ENCODE measurements around the gene TJAP1.
"Not testable (repeated sequence)": the region's sequence is repeated elsewhere in the genome, so short reads cannot be mapped to it uniquely, and the experiment has no call there.

TJAP1 gene

DNA sequence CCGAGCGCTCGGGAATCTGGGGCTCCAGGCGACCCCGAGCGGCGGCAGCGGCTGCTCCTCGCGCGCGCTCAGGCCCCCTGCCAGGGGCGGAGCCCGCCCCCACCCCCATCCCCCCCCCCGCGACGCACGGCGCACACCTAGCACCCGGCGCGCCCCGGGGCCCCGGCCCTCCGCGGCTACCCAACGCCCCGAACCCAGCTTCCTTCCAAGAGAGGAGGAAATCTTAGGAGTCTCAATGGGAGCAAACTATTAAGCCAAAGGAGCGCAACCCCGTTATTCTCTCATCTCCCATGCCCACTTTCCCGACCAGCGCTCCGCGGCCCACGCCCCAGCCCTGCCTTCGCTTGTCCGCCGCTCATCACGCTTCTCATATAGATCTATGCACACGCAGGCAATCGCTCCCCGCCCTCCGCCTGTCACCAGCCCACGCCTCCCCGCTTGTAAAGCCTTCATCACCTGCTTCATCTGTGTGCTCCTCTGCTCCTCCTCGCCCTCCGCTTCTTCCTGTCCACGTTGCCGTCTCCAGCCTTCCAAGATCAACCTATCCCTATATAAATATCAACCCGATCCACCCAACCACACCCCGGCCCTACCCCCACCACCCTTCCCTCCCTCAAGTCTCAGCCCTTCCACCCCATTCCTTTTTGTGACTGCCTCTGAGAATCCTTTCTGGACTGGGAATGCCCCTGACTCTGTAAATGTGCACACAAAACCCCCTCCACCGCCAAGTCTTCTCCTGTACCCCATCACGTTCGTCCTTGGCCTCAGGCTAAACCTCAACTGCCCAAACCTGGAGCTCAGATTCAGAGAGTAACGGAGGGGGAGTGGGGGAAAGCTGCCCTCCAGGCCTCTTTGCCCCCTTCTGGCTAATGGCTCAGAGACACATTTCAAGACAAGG, 21.6 kb upstream of the TJAP1 start, which contains the start of gene DLK2:
DLK2 (minus strand) TSS at position 18 of the 898 bp plus-strand sequence. CDS start 723 bp downstream, outside the sequence.
- H3K9ac ChIP-seq (ENCODE audit: low read length) = peak within 1 kb of the TSS; percentile 26
- peak within 1 kb of the TSS; percentile 77 for H2AFZ ChIP-seq (ENCODE audit: low read depth, low read length)
- no peak within 1 kb of the TSS for H2BK15ac ChIP-seq (ENCODE audit: low read depth, poor library complexity, severe bottlenecking)
- H2AK5ac ChIP-seq (ENCODE audit: low read length, severe bottlenecking) = no peak within 1 kb of the TSS
- H3K4me2 ChIP-seq (ENCODE audit: low read length, poor library complexity, severe bottlenecking) = peak within 1 kb of the TSS; percentile 78
- H3K36me3 ChIP-seq (ENCODE audit: control insufficient read depth in 1 of 2, insufficient read depth in 2 of 2, low read depth in 1 of 2, low read length in 2 of 2) = peaks cover 19 to 23% of the 10 kb centered on the region in 2 experiments
- 3% methylated on average over 35 of the region's 55 CpGs for WGBS
- no peak within 1 kb of the TSS for H3K4ac ChIP-seq (ENCODE audit: low read depth in 1 of 2, low read length in 2 of 2)
- no peak within 1 kb of the TSS for H2BK5ac ChIP-seq (ENCODE audit: low read depth, low read length, poor library complexity, severe bottlenecking)
- H3K14ac ChIP-seq (ENCODE audit: low read length in 2 of 2) = peak within 1 kb of the TSS in 1 of 2 experiments; percentile 18
- no peak within 1 kb of the TSS for H4K8ac ChIP-seq (ENCODE audit: low read length)
- no peak within 1 kb of the TSS for H2BK120ac ChIP-seq (ENCODE audit: low read depth, low read length)
- H3K4me3 ChIP-seq (ENCODE audit: insufficient read depth in 1 of 2, low read depth in 1 of 2, low read length in 2 of 2) = peak within 1 kb of the TSS; percentile 48 to 75
- peak within 1 kb of the TSS in 1 of 2 experiments; percentile 37 for H3K23ac ChIP-seq (ENCODE audit: low read length in 2 of 2)
- H3K27ac ChIP-seq (ENCODE audit: low read length, poor library complexity, severe bottlenecking) = no peak within 1 kb of the TSS
- no peaks in the 10 kb centered on the region for H3K9me3 ChIP-seq (ENCODE audit: control insufficient read depth, low read length)
- H3K27me3 ChIP-seq (ENCODE audit: control insufficient read depth in 1 of 2, insufficient read depth in 1 of 2, low read length in 2 of 2) = peaks cover 18 to 20% of the 10 kb centered on the region in 2 experiments
- no peak within 1 kb of the TSS for H2BK12ac ChIP-seq (ENCODE audit: low read length in 2 of 2)
- peaks cover 16% of the 10 kb centered on the region for H3K4me1 ChIP-seq (ENCODE audit: control insufficient read depth, insufficient read depth, low read depth, low read length)
- peak; percentile 30 for DNase-seq
- H3K18ac ChIP-seq (ENCODE audit: low read depth in 1 of 2, low read length in 2 of 2) = peak within 1 kb of the TSS in 1 of 2 experiments; percentile 43
- no peak within 1 kb of the TSS for H4K91ac ChIP-seq (ENCODE audit: low read length)
- no peaks in the 10 kb centered on the region for H3K79me1 ChIP-seq (replicated peaks; ENCODE audit: low read length, poor library complexity, severe bottlenecking)

DNA sequence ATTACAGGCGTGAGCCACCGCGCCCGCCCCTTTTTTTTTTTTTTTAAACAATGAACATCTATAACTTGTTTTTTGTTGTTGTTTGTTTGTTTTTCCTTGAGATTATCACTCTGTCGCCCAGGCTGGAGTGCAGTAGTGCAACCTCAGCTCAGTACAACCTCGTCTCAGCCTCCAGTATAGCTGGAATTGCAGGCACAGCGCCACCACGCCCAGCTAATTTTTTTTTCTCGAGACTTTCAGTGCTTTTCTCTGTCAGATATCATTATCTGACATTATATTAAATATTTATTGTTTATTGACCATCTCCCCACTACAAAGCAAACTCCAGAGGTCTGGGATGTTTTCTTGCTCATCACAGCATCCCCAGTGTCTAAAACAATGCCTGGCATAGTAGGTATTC, 19.7 kb upstream of the TJAP1 start:
- no peak overlapping the region for H3K9ac ChIP-seq (ENCODE audit: low read length)
- no peak overlapping the region for H3K18ac ChIP-seq (ENCODE audit: low read depth in 1 of 2, low read length in 2 of 2)
- no peak overlapping the region for H3K4ac ChIP-seq (ENCODE audit: low read depth in 1 of 2, low read length in 2 of 2)
- H2BK12ac ChIP-seq (ENCODE audit: low read length in 2 of 2) = no peak overlapping the region
- H3K4me1 ChIP-seq (ENCODE audit: control insufficient read depth, insufficient read depth, low read depth, low read length) = peaks cover 16% of the 10 kb centered on the region
- DNase-seq = no peak
- H2BK15ac ChIP-seq (ENCODE audit: low read depth, poor library complexity, severe bottlenecking) = no peak overlapping the region
- H3K27ac ChIP-seq (ENCODE audit: low read length, poor library complexity, severe bottlenecking) = no peak overlapping the region
- H2AFZ ChIP-seq (ENCODE audit: low read depth, low read length) = no peak overlapping the region
- no peak overlapping the region for H3K4me3 ChIP-seq (ENCODE audit: insufficient read depth in 1 of 2, low read depth in 1 of 2, low read length in 2 of 2)
- H3K9me3 ChIP-seq (ENCODE audit: control insufficient read depth, low read length) = no peaks in the 10 kb centered on the region
- H3K4me2 ChIP-seq (ENCODE audit: low read length, poor library complexity, severe bottlenecking) = no peak overlapping the region
- no peak overlapping the region for H3K23ac ChIP-seq (ENCODE audit: low read length in 2 of 2)
- no peaks in the 10 kb centered on the region for H3K79me1 ChIP-seq (replicated peaks; ENCODE audit: low read length, poor library complexity, severe bottlenecking)
- H2AK5ac ChIP-seq (ENCODE audit: low read length, severe bottlenecking) = no peak overlapping the region
- 54% methylated on average over 2 of the region's 9 CpGs for whole genome bisulfite sequencing
- peaks cover 5 to 7% of the 10 kb centered on the region in 2 experiments for H3K36me3 ChIP-seq (ENCODE audit: control insufficient read depth in 1 of 2, insufficient read depth in 2 of 2, low read depth in 1 of 2, low read length in 2 of 2)
- H2BK120ac ChIP-seq (ENCODE audit: low read depth, low read length) = no peak overlapping the region
- H4K8ac ChIP-seq (ENCODE audit: low read length) = no peak overlapping the region
- no peak overlapping the region for H3K14ac ChIP-seq (ENCODE audit: low read length in 2 of 2)
- H2BK5ac ChIP-seq (ENCODE audit: low read depth, low read length, poor library complexity, severe bottlenecking) = no peak overlapping the region
- peaks cover 26 to 35% of the 10 kb centered on the region in 2 experiments for H3K27me3 ChIP-seq (ENCODE audit: control insufficient read depth in 1 of 2, insufficient read depth in 1 of 2, low read length in 2 of 2)
- no peak overlapping the region for H4K91ac ChIP-seq (ENCODE audit: low read length)

DNA sequence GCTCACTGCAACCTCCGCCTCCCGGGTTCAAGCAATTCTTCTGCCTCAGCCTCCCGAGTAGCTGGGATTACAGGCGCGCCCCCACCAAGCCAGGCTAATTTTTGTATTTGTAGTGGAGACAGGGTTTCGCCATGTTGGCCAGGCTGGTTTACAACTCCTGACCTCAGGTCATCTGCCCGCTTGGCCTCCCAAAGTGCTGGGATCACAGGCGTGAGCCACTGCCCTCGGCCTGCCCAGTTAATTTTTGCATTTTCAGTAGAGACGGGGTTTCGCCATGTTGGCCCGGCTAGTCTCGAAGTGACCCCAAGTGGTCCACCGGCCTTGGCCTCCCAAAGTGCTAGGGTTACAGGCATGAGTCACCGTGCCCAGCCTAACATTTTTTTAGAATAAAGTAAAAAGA, 19.2 kb upstream of the TJAP1 start:
- H3K9ac ChIP-seq (ENCODE audit: low read length); H4K8ac ChIP-seq (ENCODE audit: low read length); H3K9me3 ChIP-seq (ENCODE audit: control insufficient read depth, low read length); H2BK15ac ChIP-seq (ENCODE audit: low read depth, poor library complexity, severe bottlenecking); H4K91ac ChIP-seq (ENCODE audit: low read length); H3K79me1 ChIP-seq (replicated peaks; ENCODE audit: low read length, poor library complexity, severe bottlenecking); H2AK5ac ChIP-seq (ENCODE audit: low read length, severe bottlenecking); H3K18ac ChIP-seq (ENCODE audit: low read depth in 1 of 2, low read length in 2 of 2); H3K4me2 ChIP-seq (ENCODE audit: low read length, poor library complexity, severe bottlenecking); H2BK12ac ChIP-seq (ENCODE audit: low read length in 2 of 2); H2BK120ac ChIP-seq (ENCODE audit: low read depth, low read length); H3K23ac ChIP-seq (ENCODE audit: low read length in 2 of 2); H2BK5ac ChIP-seq (ENCODE audit: low read depth, low read length, poor library complexity, severe bottlenecking); H3K4me3 ChIP-seq (ENCODE audit: insufficient read depth in 1 of 2, low read depth in 1 of 2, low read length in 2 of 2); H3K27ac ChIP-seq (ENCODE audit: low read length, poor library complexity, severe bottlenecking); H2AFZ ChIP-seq (ENCODE audit: low read depth, low read length); H3K36me3 ChIP-seq (ENCODE audit: control insufficient read depth in 1 of 2, insufficient read depth in 2 of 2, low read depth in 1 of 2, low read length in 2 of 2); DNase-seq; H3K14ac ChIP-seq (ENCODE audit: low read length in 2 of 2); H3K4ac ChIP-seq (ENCODE audit: low read depth in 1 of 2, low read length in 2 of 2): not testable (repeated sequence)
- Histone ChIP-seq H3K27me3 (ENCODE audit: control insufficient read depth in 1 of 2, insufficient read depth in 1 of 2, low read length in 2 of 2) (peaks cover 32 to 39% of the 10 kb centered on the region in 2 experiments), H3K4me1 (ENCODE audit: control insufficient read depth, insufficient read depth, low read depth, low read length) (peaks cover 16% of the 10 kb centered on the region)
- WGBS = 96% methylated on average over 15 of the region's 15 CpGs

DNA sequence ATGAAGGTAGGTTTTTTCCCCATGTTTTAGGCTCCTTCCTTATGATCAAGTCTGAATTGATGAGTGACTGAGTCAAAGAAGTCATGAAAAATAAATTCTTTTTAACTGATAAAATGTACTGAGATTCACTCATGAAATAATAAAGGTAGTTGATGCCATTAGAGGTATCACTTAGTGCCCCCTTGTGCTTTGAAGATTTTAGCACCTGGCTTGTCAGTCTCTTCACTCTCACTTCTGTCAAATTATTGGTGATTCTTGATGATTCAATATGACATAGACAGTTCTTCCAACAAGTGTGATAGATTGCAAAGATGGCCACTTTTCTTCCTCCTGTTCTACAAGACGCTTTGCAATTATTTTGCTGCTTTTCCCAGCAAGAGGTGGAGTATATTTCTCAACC, 17.8 kb upstream of the TJAP1 start:
- no peak overlapping the region for H3K4me2 ChIP-seq (ENCODE audit: low read length, poor library complexity, severe bottlenecking)
- no peak overlapping the region for H3K14ac ChIP-seq (ENCODE audit: low read length in 2 of 2)
- H4K91ac ChIP-seq (ENCODE audit: low read length) = no peak overlapping the region
- H3K18ac ChIP-seq (ENCODE audit: low read depth in 1 of 2, low read length in 2 of 2) = no peak overlapping the region
- no peak for DNase-seq
- H2BK120ac ChIP-seq (ENCODE audit: low read depth, low read length) = no peak overlapping the region
- H4K8ac ChIP-seq (ENCODE audit: low read length) = no peak overlapping the region
- H2BK12ac ChIP-seq (ENCODE audit: low read length in 2 of 2) = no peak overlapping the region
- H3K27ac ChIP-seq (ENCODE audit: low read length, poor library complexity, severe bottlenecking) = no peak overlapping the region
- H3K9me3 ChIP-seq (ENCODE audit: control insufficient read depth, low read length) = no peaks in the 10 kb centered on the region
- H2BK15ac ChIP-seq (ENCODE audit: low read depth, poor library complexity, severe bottlenecking) = no peak overlapping the region
- no peak overlapping the region for H3K4me3 ChIP-seq (ENCODE audit: insufficient read depth in 1 of 2, low read depth in 1 of 2, low read length in 2 of 2)
- H3K27me3 ChIP-seq (ENCODE audit: control insufficient read depth in 1 of 2, insufficient read depth in 1 of 2, low read length in 2 of 2) = peaks cover 36 to 45% of the 10 kb centered on the region in 2 experiments
- no peak overlapping the region for H3K23ac ChIP-seq (ENCODE audit: low read length in 2 of 2)
- 80% methylated on average over 1 of the region's 1 CpG for WGBS
- no peak overlapping the region for H3K9ac ChIP-seq (ENCODE audit: low read length)
- H3K36me3 ChIP-seq (ENCODE audit: control insufficient read depth in 1 of 2, insufficient read depth in 2 of 2, low read depth in 1 of 2, low read length in 2 of 2) = no peaks in the 10 kb centered on the region
- no peak overlapping the region for H2AFZ ChIP-seq (ENCODE audit: low read depth, low read length)
- peaks cover 13% of the 10 kb centered on the region for H3K4me1 ChIP-seq (ENCODE audit: control insufficient read depth, insufficient read depth, low read depth, low read length)
- H3K4ac ChIP-seq (ENCODE audit: low read depth in 1 of 2, low read length in 2 of 2) = no peak overlapping the region
- no peak overlapping the region for H2AK5ac ChIP-seq (ENCODE audit: low read length, severe bottlenecking)
- no peaks in the 10 kb centered on the region for H3K79me1 ChIP-seq (replicated peaks; ENCODE audit: low read length, poor library complexity, severe bottlenecking)
- no peak overlapping the region for H2BK5ac ChIP-seq (ENCODE audit: low read depth, low read length, poor library complexity, severe bottlenecking)

All from mesenchymal stem cell (in vitro differentiated cells and primary cell).